Bone marrow (tissue), 2 donors: ENCODE measurements around the gene ENOX1.
"Not testable (repeated sequence)": the region's sequence is repeated elsewhere in the genome, so short reads cannot be mapped to it uniquely, and the experiment has no call there.

Experiments
- DNase-seq, 2 donors: peaks; one replicate each; lab custom pipeline; 2025; lab: John Stamatoyannopoulos, UW

The ENOX1 gene

DNA sequence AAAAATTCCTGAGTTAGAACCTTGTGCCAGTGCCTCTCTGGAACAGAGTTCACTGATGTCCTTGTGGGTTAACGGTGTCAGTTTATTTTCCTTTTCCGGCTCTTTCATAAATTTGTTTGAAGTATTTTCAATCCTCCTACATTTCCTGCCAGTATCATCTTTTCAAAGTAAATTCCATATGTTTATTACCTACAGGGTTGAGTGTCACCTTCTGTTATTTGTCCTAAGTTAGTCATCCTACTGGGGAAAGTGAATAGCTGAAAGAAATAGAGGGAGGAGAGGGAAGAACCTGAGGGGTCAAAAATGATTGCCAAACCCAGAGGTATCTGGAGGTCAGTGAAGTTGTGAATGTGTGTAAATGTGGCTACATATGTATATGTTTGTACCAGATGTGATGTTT is 582.2 kb downstream of the ENOX1 start:
- DNase-seq, result no peak

GRCh38 chr13:43203781-43204180 is 583.0 kb downstream of the ENOX1 start:
- DNase-seq, result no peak

- no peak for DNase-seq
Observed at GRCh38 chr13:43200736-43201135, 586.0 kb downstream of the ENOX1 start.

- no peak for DNase-seq
Observed at GRCh38 chr13:43200307-43200706, 586.5 kb downstream of the ENOX1 start.

DNA sequence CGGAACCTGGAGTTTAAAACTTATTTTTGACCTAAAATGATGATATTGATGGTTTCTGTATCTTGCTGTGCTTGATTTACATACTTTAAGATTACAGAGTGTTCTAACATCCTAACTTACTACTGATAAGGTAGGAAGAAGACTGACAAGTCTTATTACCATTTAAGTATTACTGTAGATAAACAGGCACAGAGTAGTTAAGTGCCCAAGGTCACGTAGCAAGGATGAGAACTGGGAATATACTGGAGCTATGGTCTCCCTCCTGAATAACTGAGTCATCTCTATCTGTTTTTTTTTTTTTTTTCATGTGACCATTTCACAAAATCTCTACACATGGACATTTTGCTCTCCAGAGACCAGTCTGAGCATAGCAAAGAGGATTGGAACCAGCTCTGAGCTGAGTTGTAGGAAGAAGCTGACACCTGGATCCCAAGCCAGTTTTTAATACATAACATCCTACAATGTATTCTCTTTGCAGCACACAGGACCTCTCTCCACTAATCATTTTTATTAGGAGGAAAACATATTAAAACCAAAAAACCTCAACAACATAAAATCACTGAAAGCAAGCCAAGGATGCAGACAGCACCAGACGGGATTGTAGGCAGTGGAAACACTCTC is 589.9 kb downstream of the ENOX1 start:
- DNase-seq, result no peak

DNA sequence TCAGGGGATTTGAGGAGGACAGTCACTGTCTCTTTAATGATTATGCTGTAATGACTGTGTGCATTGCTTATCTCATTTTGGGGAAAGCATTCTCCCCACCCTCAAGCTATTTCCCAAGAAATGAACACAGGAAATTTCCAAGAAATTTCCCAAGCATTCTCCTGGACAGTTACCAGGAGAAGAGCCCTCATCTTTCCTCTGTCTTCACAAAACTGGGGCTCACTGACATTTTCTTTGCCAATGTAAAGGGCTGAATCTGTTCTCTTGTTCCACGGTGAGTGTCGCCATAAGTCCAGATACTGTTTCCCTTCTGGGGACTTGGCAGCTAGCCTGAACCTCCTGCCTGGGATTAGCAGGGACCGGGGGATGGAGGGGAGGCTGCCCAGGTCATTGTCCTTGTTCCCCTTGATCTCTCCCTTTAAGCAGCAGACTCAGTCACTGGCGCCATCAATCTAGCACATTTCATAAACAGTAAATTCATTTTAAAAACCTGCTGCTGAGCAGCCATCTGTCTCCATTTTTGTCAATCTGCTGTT is 590.6 kb downstream of the ENOX1 start:
- DNase-seq, result no peak

DNA sequence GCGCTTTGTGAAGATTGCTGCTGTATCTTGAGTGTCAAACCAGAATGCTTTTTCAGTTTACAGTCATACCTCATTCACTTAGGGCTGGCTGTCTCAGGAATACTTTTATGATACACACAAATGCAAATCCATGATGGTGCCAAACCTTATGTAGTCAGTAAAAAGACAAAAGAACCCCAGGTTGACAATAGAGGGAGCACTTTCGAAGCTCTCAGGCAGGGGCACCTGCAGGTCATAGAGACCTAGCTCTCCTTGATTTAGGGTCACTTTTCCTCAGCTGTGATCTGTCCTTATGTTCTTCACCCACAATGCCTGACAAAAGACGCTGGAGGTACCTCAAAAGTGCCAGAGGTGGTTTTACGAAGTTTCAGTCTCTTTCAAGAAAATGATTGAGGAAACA is 591.2 kb downstream of the ENOX1 start:
- DNase-seq, result no peak

GRCh38 chr13:43195112-43195511 is 591.7 kb downstream of the ENOX1 start:
- no peak for DNase-seq

- DNase-seq, result no peak
Observed at GRCh38 chr13:43193789-43194420, 592.9 kb downstream of the ENOX1 start.

DNA sequence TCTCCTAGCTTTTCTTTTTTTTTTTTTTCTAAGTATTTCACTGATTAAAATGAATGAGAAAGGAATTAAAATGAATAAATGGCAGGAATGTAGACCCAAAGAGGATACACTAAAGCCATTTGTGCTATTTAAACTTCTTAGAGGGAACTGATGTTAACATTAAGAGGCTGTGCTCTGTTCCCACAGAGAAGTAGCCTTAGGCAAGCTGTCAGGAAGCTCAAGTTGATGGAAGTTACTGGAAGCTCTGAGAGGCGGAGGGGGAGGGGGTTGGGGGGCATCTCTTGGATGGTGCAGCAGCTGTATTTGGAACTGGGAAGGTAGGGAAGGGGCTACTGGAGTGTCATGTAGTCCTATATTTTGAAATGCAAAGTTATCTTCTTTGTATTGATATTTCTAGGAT is 595.2 kb downstream of the ENOX1 start:
- DNase-seq, result no peak

GRCh38 chr13:43185226-43185625 is 601.5 kb downstream of the ENOX1 start:
- DNase-seq, result no peak

DNA sequence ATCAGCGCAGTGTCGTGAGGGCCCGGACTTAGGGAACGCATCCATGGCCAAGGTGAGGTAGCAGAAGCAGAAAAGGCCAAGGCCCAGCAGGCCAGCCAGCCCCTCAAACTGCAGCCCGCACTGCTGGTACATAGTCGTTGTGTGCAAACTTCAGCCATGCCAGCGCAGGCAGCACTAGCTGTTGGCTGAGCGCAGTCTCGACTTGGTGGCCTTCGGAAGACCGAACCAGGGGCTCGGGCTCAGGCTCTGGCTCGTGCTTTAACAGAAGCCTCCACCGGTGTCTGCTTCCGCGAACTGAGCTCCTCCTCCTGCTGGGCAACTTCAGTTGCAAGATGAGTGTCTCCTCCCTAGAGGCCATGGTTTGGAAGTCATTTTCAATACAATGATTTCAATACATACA is 605.9 kb downstream of the ENOX1 start:
- no peak for DNase-seq

DNA sequence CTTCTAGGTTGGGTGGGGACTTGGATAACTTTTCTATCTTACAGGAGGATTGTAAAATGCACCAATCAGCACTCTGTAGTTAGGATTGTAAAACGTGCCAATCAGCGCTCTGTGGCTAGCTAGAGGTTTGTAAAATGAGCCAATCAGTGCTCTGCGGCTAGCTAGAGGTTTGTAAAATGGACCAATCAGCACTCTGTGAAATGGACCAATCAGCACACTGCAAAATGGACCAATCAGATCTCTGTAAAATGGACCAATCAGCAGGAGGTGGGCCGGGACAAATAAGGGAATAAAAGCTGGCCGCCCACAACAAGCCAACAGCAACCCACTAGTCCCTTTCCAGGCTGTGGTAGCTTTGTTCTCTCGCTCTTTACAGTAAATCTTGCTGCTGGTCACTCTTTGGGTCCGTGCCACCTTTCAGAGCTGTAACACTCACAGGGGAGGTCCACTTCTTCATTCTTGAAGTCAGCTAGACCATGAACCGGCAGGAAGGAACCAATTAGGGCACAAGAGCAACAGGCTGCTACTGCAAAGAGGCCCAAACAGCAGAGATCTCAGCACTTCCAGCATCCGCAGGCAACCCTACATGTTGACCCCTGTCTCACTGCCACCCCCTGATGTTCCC is 606.6 kb downstream of the ENOX1 start:
- DNase-seq, result no peak

GRCh38 chr13:43171489-43171888 is 615.3 kb downstream of the ENOX1 start:
- no peak for DNase-seq

GRCh38 chr13:43170506-43170905 is 616.3 kb downstream of the ENOX1 start:
- no peak for DNase-seq

DNA sequence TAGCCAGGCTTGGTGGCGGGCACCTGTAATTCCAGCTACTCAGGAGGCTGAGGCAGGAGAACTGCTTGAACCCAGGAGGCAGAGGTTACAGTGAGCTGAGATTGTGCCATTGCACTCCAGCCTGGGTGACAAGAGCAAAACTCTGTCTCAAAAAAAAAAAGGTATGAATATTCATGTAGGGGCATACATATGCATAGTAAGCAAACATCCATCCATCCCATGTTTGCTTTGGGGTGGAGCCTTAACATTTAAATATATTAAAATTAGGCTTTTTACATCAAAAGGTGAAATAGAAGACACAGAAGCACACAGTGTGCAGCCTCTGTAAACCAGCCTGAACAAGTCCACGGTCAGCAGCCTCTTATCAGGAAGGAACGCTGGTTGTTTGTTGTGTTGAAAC is 618.3 kb downstream of the ENOX1 start:
- not testable (repeated sequence) for DNase-seq

DNA sequence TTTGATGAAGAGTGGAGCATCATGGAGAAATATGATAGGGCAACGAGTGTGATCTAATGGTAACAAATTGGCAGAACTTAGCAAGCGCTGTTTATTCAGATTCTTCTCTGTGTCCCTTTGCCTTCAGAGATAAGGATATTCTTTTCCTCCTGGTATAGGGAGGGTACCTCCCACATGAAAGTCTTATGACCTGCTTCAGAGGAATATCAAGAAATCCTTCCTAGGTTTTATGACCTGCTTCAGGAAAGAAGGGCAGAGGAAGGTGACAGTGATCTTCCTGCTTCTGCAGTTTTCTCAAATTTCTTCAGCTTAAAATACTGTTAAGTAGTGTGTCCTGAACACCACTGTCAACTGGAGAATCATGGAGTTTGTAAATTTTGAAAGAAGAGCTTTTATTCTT is 619.0 kb downstream of the ENOX1 start:
- no peak for DNase-seq

GRCh38 chr13:43166644-43167457 is 619.9 kb downstream of the ENOX1 start:
- no peak for DNase-seq
